K562 (cell line): ENCODE measurements around the gene TMEM200A.

Source experiments
- BRCA1 ChIP-seq, 2 experiments: fragments of 450-650 bp in 1 of 2; sonication (generic) in 1 of 2; formaldehyde crosslinking in 1 of 2; IDR thresholded peaks; 2 replicates each; pipeline versions ENCODE4 v1.5.0 to v1.6.1; 2017 to 2020; ENCODE audit warnings: mild to moderate bottlenecking in 1 of 2, missing genetic modification reagents in 1 of 2
- EZH2 ChIP-seq: IDR thresholded peaks from 2 replicates; pipeline ENCODE4 v1.6.1; 2012; ENCODE audit warnings: low read depth, mild to moderate bottlenecking, inconsistent platforms, low read length, borderline replicate concordance
- HDAC1 ChIP-seq, 2 experiments: fragments of 450-650 bp; IDR thresholded peaks; 2 replicates each; pipeline ENCODE4 v1.6.1; 2016 to 2017; ENCODE audit warnings: inconsistent platforms in 1 of 2, mild to moderate bottlenecking in 1 of 2, moderate library complexity in 1 of 2
- HNRNPH1 ChIP-seq: fragments of 200-400 bp; formaldehyde crosslinking; optimal IDR thresholded peaks from 2 replicates; pipeline ENCODE3; 2017; ENCODE audit warnings: low read depth, mild to moderate bottlenecking, low read length, moderate library complexity
- MAFK ChIP-seq: IDR thresholded peaks from 2 replicates; pipeline ENCODE4 v1.6.1; 2011; ENCODE audit warnings: low read length, improper control_type of control experiment
- NR3C1 ChIP-seq: sonication (generic); formaldehyde crosslinking; IDR thresholded peaks from 2 replicates; pipeline ENCODE4 v1.8.1; 2022; ENCODE audit warnings: missing genetic modification reagents
- POLR2AphosphoS5 ChIP-seq: IDR thresholded peaks from 2 replicates; pipeline ENCODE4 v1.6.1; 2011; ENCODE audit warnings: mild to moderate bottlenecking, low read depth, low read length, moderate library complexity; ENCODE audit not compliant: control insufficient read depth, insufficient read depth
- ZBTB17 ChIP-seq: fragments of 450-650 bp; formaldehyde crosslinking; IDR thresholded peaks from 2 replicates; pipeline ENCODE4 v1.4.0; 2020; ENCODE audit warnings: mild to moderate bottlenecking
- ZFP36 ChIP-seq: fragments of 150-350 bp; IDR thresholded peaks from 2 replicates; pipeline ENCODE4 v1.6.1; 2018; ENCODE audit warnings: low read length, low read depth; ENCODE audit not compliant: partially characterized antibody
- ZNF121 ChIP-seq: sonication (generic); formaldehyde crosslinking; conservative IDR thresholded peaks from 2 replicates; pipeline ENCODE4 v1.8.0; 2022; ENCODE audit warnings: missing genetic modification reagents
- ZNF384 ChIP-seq: IDR thresholded peaks from 2 replicates; pipeline ENCODE4 v1.6.1; 2012; ENCODE audit warnings: low read depth, low read length, improper control_type of control experiment
- TF ChIP-seq, protein P1 (sequence below), 3 experiments: IDR thresholded peaks in 2 of 3; conservative IDR thresholded peaks in 1 of 3; 2 replicates each; pipeline ENCODE4 v1.5.1; 2011 to 2012; ENCODE audit warnings: low read length in 3 of 3, mild to moderate bottlenecking in 3 of 3, control low read depth in 2 of 3, improper control_type of control experiment in 1 of 3, inconsistent platforms in 1 of 3, low read depth in 1 of 3, mixed read lengths in 1 of 3, moderate library complexity in 1 of 3; ENCODE audit not compliant: insufficient read depth in 2 of 3

DNA sequence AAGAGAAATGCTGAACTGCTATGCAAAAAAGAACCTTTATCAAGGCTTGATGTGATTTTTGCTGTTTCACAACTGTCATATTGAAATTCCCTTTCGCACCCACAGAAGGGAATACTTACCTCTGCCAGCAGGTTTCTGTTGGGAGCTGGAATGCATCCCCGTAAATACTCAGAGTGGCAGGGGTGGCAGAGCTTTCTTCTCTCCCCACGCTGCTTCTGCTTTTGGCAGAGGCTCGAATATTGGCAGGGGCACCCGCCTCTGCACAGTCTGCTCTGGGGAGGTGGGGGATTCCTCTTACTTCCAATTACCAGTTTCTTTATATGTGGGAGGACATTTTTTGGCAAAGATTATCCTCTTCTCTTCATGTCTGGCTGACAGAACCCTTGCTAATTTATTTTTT lies 28.4 kb downstream of the TMEM200A start:
- TF ChIP-seq POLR2AphosphoS5: no peak
- TF ChIP-seq NR3C1 (CRISPR knock-in tag): no peak
- no peak for TF ChIP-seq ZNF384
- TF ChIP-seq ZFP36: no peak
- TF ChIP-seq HDAC1 (IDR thresholded peaks at IDR 0.05): no peak
- no peak for TF ChIP-seq HNRNPH1
- no peak for TF ChIP-seq ZNF121 (CRISPR knock-in tag)
- TF ChIP-seq MAFK: no peak
- no peak for TF ChIP-seq ZBTB17
- no peak for TF ChIP-seq EZH2
- TF ChIP-seq, protein P1, sequence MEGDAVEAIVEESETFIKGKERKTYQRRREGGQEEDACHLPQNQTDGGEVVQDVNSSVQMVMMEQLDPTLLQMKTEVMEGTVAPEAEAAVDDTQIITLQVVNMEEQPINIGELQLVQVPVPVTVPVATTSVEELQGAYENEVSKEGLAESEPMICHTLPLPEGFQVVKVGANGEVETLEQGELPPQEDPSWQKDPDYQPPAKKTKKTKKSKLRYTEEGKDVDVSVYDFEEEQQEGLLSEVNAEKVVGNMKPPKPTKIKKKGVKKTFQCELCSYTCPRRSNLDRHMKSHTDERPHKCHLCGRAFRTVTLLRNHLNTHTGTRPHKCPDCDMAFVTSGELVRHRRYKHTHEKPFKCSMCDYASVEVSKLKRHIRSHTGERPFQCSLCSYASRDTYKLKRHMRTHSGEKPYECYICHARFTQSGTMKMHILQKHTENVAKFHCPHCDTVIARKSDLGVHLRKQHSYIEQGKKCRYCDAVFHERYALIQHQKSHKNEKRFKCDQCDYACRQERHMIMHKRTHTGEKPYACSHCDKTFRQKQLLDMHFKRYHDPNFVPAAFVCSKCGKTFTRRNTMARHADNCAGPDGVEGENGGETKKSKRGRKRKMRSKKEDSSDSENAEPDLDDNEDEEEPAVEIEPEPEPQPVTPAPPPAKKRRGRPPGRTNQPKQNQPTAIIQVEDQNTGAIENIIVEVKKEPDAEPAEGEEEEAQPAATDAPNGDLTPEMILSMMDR (IDR thresholded peaks at IDR 0.05 in 2 of 3, conservative IDR thresholded peaks at IDR 0.05 in 1 of 3; ENCODE audit: insufficient read depth in 2 of 3, low read depth in 1 of 3, low read length in 3 of 3): no peak
- no peak for TF ChIP-seq BRCA1 (IDR thresholded peaks at IDR 0.05)
- TF ChIP-seq BRCA1 (CRISPR knock-in tag; IDR thresholded peaks at IDR 0.05): no peak
